Cardiac muscle cell (in vitro differentiated cells and primary cell): ENCODE data around the gene RNF111. TPM values are rescaled to one million over a fixed set of nuclear protein-coding genes. Genes with fewer than 3 reads are reported as not detected.
A peak's percentile ranks its signal among the peaks of the same experiment; 100 is the strongest.

ENCODE experiments used
- DNase-seq, 2 donors: peaks; one replicate each; pipeline versions ENCODE4 v3.0.0 to v3.0.0-alpha.2; 2010 to 2017; ENCODE audit warnings: low read depth in 1 of 2, low spot score in 1 of 2
- H3K27ac ChIP-seq: fragments of 200-600 bp; sonication (generic); 2 replicates; pipeline ENCODE4 v1.5.1; 2016
- H3K27me3 ChIP-seq: fragments of 200-600 bp; sonication (generic); 2 replicates; pipeline ENCODE4 v1.6.0; 2016; ENCODE audit warnings: control low read depth
- H3K36me3 ChIP-seq: fragments of 200-600 bp; sonication (generic); 2 replicates; pipeline ENCODE4 v1.5.1; 2016; ENCODE audit warnings: control low read depth
- H3K4me1 ChIP-seq: fragments of 200-600 bp; sonication (generic); 2 replicates; pipeline ENCODE4 v1.8.1; 2017; ENCODE audit warnings: low read depth, mild to moderate bottlenecking, mixed run types
- H3K4me3 ChIP-seq: fragments of 200-600 bp; sonication (generic); 2 replicates; pipeline ENCODE4 v1.5.1; 2016; ENCODE audit warnings: mild to moderate bottlenecking
- H3K9me3 ChIP-seq: fragments of 200-600 bp; sonication (generic); 2 replicates; pipeline ENCODE4 v1.5.1; 2017; ENCODE audit warnings: low read depth, mild to moderate bottlenecking, control low read depth
- CTCF ChIP-seq: IDR thresholded peaks from 2 replicates; pipeline ENCODE4 v1.5.1; 2012; ENCODE audit warnings: low read depth, mild to moderate bottlenecking, low read length
- polyA plus RNA-seq: library from polyadenylated mRNA; unstranded; fragments of >200 nt; fragmentation: Nextera tagmentation; extraction: Ambion mirVana; gene quantifications from 2 replicates; pipeline ENCODE4 v1.2.1, GENCODE V29; 2016
- total RNA-seq: library from RNA; depleted of rRNA; stranded (reverse); fragments of >200 nt; gene quantifications from 2 replicates; pipeline ENCODE4 v1.2.3, GENCODE V29; 2016

Gene RNF111
- total and polyA plus RNA-seq, 2 experiments from 2014 or later, result 12.4 to 15.1 TPM

DNA sequence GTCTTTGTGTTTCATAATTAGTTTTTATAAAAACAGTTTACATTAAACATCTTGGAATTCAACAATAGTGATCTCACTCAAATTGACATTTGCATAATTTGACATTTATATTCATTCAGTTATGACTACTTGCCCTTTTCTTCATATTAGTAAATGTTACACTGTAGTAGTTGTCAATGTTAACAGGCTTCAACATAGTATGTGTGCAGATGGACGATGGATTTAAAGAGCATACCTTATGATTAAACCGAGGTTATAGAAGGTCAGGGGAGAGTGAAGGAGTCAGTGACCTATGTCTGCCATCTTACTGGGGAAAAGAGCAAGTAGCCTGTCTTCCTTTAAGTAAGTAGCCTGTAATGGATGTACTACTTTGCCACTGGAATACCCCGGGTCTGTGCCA is 109.0 kb downstream of the RNF111 start:
- no peak overlapping the region for H3K27ac ChIP-seq
- no peak for TF ChIP-seq CTCF
- H3K36me3 ChIP-seq, result peaks cover 55% of the 10 kb centered on the region
- no peaks in the 10 kb centered on the region for H3K4me1 ChIP-seq
- no peaks in the 10 kb centered on the region for H3K27me3 ChIP-seq
- no peaks in the 10 kb centered on the region for H3K9me3 ChIP-seq
- no peak overlapping the region for H3K4me3 ChIP-seq
- no peak for DNase-seq

- Histone ChIP-seq H3K36me3 (peaks cover 29% of the 10 kb centered on the region), H3K4me3 (no peak overlapping the region), H3K9me3 (no peaks in the 10 kb centered on the region), H3K27ac (peak overlapping the region; percentile 15), H3K27me3 (no peaks in the 10 kb centered on the region), H3K4me1 (no peaks in the 10 kb centered on the region)
- DNase-seq, result peak in 1 of 2 donors; percentile 9
- no peak for TF ChIP-seq CTCF
Observed at GRCh38 chr15:59099162-59099685, 111.8 kb downstream of the RNF111 start.

GRCh38 chr15:59104602-59104911 is 117.1 kb downstream of the RNF111 start:
- peaks cover 3% of the 10 kb centered on the region for H3K36me3 ChIP-seq
- H3K4me3 ChIP-seq, result peak overlapping the region; percentile 81
- H3K27ac ChIP-seq, result peak overlapping the region; percentile 91

GRCh38 chr15:59104912-59105732 is 117.7 kb downstream of the RNF111 start, which contains the start of gene CCNB2:
CCNB2 (plus strand) TSS chr15:59105146; CDS start chr15:59105269, 123 bp downstream.
- Histone ChIP-seq H3K36me3 (peaks cover 3% of the 10 kb centered on the region), H3K27ac (peak within 1 kb of the TSS; percentile 91), H3K27me3 (no peaks in the 10 kb centered on the region), H3K4me3 (peak within 1 kb of the TSS; percentile 81), H3K4me1 (peaks cover 4% of the 10 kb centered on the region), H3K9me3 (no peaks in the 10 kb centered on the region)
- no peak for TF ChIP-seq CTCF
- DNase-seq, result peak; percentile 95

More at GRCh38 chr15:59104602-59104911, 117.1 kb downstream of the RNF111 start:
- H3K9me3 ChIP-seq, result no peaks in the 10 kb centered on the region
- no peak for DNase-seq
- TF ChIP-seq CTCF, result no peak
- H3K27me3 ChIP-seq, result no peaks in the 10 kb centered on the region
- peaks cover 4% of the 10 kb centered on the region for H3K4me1 ChIP-seq

DNA sequence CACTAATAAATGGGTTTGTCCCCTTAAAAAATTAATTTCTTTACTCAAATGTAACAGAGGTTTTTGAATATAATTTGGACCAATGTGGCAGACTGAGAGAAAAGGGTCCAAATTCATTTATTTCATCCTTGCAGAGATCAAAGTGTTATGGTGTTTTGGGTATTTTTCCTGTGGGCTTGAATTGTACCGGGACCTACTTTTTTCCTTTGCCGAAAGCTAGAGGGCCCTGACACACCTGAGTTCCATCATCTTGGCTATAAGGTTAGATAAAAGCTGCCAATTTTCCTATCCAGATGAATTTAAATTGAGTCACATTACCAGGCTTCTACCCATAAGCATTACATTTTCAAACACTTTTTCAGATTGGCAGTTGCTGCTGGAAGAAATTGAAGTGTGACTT is 118.4 kb downstream of the RNF111 start:
- DNase-seq, result no peak
- H3K4me1 ChIP-seq, result peaks cover 11% of the 10 kb centered on the region
- H3K9me3 ChIP-seq, result no peaks in the 10 kb centered on the region
- H3K4me3 ChIP-seq, result peak overlapping the region; percentile 81
- peaks cover 3% of the 10 kb centered on the region for H3K36me3 ChIP-seq
- peak overlapping the region; percentile 91 for H3K27ac ChIP-seq
- no peak for TF ChIP-seq CTCF
- no peaks in the 10 kb centered on the region for H3K27me3 ChIP-seq
